ENCODE results near the gene SYT3.

- TF ChIP-seq CTCF (IDR thresholded peaks at IDR 0.05), result no peak
- TF ChIP-seq NR2C2 (CRISPR knock-in tag; IDR thresholded peaks at IDR 0.05), result no peak
- TF ChIP-seq ZMAT4 (CRISPR knock-in tag; IDR thresholded peaks at IDR 0.05), result no peak
- peak; percentile 74 for TF ChIP-seq FOXP1 (CRISPR knock-in tag; IDR thresholded peaks at IDR 0.05; ENCODE audit: borderline replicate concordance)
- peak; percentile 75; the same call in 1 of the 2 replicates for TF ChIP-seq MAX (CRISPR knock-in tag; IDR thresholded peaks at IDR 0.05)
- no peak for TF ChIP-seq NR1H2 (CRISPR knock-in tag; IDR thresholded peaks at IDR 0.05)
Observed at GRCh38 chr19:50658441-50659317, 19.0 kb upstream of the SYT3 start.
